HepG2 (cell line): ENCODE data around the gene YAP1.
A peak's percentile ranks its signal among the peaks of the same experiment; 100 is the strongest.

ENCODE experiments used
- ATF7 ChIP-seq, 2 experiments: fragments of 450-650 bp in 1 of 2; sonication (generic) in 1 of 2; formaldehyde crosslinking in 1 of 2; IDR thresholded peaks; 2 replicates each; pipeline versions ENCODE4 v1.4.0 to v1.6.1; 2016 to 2020; ENCODE audit warnings: antibody characterized with exemption in 1 of 2, mild to moderate bottlenecking in 1 of 2, missing genetic modification reagents in 1 of 2
- DMAP1 ChIP-seq: IDR thresholded peaks from 2 replicates; pipeline ENCODE4 v1.6.1; 2016
- HOXA7 ChIP-seq: sonication (generic); formaldehyde crosslinking; IDR thresholded peaks from 2 replicates; pipeline ENCODE4 v1.8.1; 2022; ENCODE audit warnings: mild to moderate bottlenecking, missing genetic modification reagents, moderate library complexity
- NR3C1 ChIP-seq: sonication (generic); formaldehyde crosslinking; IDR thresholded peaks from 2 replicates; pipeline ENCODE4 v1.4.0; 2020; ENCODE audit warnings: missing genetic modification reagents
- POLR2AphosphoS5 ChIP-seq: IDR thresholded peaks from 2 replicates; pipeline ENCODE4 v1.6.1; 2012; ENCODE audit warnings: low read depth, low read length
- TARDBP ChIP-seq: sonication (generic); formaldehyde crosslinking; IDR thresholded peaks from 2 replicates; pipeline ENCODE4 v1.8.0; 2022; ENCODE audit warnings: mild to moderate bottlenecking, missing genetic modification reagents
- ZNF274 ChIP-seq: sonication (generic); formaldehyde crosslinking; IDR thresholded peaks from 2 replicates; pipeline ENCODE4 v1.5.1; 2020; ENCODE audit warnings: mild to moderate bottlenecking, missing genetic modification reagents

GRCh38 chr11:102109896-102110760, at the start of gene YAP1:
- TF ChIP-seq NR3C1 (CRISPR knock-in tag) (no peak), HOXA7 (no peak), TARDBP (peak; percentile 95), ATF7 (IDR thresholded peaks at IDR 0.05) (no peak), ATF7 (CRISPR knock-in tag; IDR thresholded peaks at IDR 0.05) (peak; percentile 30; the same call in 1 of the 2 replicates), POLR2AphosphoS5 (peak; percentile 55; the same call in 1 of the 2 replicates), ZNF274 (CRISPR knock-in tag) (peak; percentile 72), DMAP1 (CRISPR knock-in tag) (peak; percentile 83)
